ENCODE measurements around the gene PAQR9. TPM values are rescaled to one million over a fixed set of nuclear protein-coding genes. Genes with fewer than 3 reads are reported as not detected.
A peak's percentile ranks its signal among the peaks of the same experiment; 100 is the strongest.

The PAQR9 gene
- total and polyA plus RNA-seq, 10 donors, result 0.04 to 0.64 (median 0.42) TPM; not detected in 6

DNA sequence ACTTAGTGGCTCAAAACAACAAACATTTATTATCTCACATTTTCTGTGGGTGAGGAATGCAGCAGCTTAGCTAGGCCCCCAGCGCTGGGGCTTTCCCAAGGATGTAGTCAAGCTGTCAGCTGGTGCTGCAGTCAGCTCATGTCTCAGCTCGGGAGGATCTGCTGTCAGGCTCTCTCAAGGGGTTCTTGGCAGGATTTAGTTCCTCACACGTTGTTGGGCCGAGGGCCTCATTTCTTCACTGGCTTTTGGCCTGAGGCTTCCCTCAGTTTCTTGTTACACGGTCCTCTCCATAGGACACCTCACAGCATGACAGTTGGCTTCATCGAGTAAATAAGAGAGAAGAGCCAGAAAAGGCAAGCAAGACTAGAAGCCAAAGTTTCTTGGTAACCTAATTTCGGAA, 24.2 kb upstream of the PAQR9 start:
- Histone ChIP-seq H3K4me1 (peaks cover 0 to 9% (median 4%) of the 10 kb centered on the region in 6 donors), H3K9me3 (no peaks in the 10 kb centered on the region), H3K36me3 (no peaks in the 10 kb centered on the region), H3K27me3 (replicated peaks in 1 of 7) (peaks cover 0 to 4% (median 0%) of the 10 kb centered on the region in 7 donors), H3K27ac (no peak overlapping the region), H3K4me3 (no peak overlapping the region)
- no peak for DNase-seq
- no peak for TF ChIP-seq POLR2A (IDR thresholded peaks at IDR 0.05)
- no peak for TF ChIP-seq POLR2AphosphoS5 (IDR thresholded peaks at IDR 0.05)
- TF ChIP-seq, protein P1, sequence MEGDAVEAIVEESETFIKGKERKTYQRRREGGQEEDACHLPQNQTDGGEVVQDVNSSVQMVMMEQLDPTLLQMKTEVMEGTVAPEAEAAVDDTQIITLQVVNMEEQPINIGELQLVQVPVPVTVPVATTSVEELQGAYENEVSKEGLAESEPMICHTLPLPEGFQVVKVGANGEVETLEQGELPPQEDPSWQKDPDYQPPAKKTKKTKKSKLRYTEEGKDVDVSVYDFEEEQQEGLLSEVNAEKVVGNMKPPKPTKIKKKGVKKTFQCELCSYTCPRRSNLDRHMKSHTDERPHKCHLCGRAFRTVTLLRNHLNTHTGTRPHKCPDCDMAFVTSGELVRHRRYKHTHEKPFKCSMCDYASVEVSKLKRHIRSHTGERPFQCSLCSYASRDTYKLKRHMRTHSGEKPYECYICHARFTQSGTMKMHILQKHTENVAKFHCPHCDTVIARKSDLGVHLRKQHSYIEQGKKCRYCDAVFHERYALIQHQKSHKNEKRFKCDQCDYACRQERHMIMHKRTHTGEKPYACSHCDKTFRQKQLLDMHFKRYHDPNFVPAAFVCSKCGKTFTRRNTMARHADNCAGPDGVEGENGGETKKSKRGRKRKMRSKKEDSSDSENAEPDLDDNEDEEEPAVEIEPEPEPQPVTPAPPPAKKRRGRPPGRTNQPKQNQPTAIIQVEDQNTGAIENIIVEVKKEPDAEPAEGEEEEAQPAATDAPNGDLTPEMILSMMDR (IDR thresholded peaks at IDR 0.05 in 8 of 11, conservative IDR thresholded peaks at IDR 0.05 in 3 of 11), result no peak
- intact Hi-C loops (cut with DNase I; ENCODE audit: low total_unique reads), result loop anchor here (5.0 kb wide), 1 partner anchor 160 kb away; no protein-coding TSS in a partner anchor
- WGBS, 5 donors, result 36 to 43% (median 37%) methylated on average over 7 of the region's 7 CpGs

DNA sequence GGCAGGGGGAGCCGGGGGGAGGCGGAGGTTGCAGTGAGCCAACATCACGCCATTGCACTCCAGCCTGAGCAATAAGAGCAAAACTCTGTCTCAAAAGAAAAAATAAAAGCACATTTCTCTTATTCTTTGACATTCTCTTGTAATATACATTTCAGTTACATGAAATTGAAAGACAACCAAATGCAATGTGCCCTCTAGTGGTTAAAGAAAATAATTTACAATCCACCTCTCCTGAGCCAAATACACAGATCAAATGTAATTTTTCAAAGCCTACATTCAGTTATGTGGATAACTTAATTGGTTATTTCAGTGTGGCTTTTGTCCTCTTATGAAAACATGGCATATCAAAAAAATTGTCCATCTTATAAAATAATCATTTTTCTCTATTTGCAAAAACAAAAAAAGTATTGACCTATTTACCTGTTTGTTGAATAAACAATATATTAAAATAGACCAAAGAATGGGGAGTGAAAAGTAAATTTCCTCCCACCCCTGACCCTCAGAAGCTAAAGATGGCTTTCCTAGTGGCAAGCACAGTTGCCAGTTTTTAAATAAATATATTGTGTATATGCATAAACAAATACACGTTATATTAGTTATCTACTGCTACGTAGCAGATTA, 23.7 kb upstream of the PAQR9 start:
- no peaks in the 10 kb centered on the region for H3K9me3 ChIP-seq
- H3K27ac ChIP-seq, result no peak overlapping the region
- H3K36me3 ChIP-seq, result no peaks in the 10 kb centered on the region
- no peak for DNase-seq
- intact Hi-C loops (cut with DNase I; ENCODE audit: low total_unique reads), result loop anchor here (5.0 kb wide), 1 partner anchor 160 kb away; no protein-coding TSS in a partner anchor
- peaks cover 0 to 4% (median 0%) of the 10 kb centered on the region in 7 donors for H3K27me3 ChIP-seq (replicated peaks in 1 of 7)
- 62 to 76% (median 68%) methylated on average over 5 of the region's 5 CpGs for WGBS, 5 donors
- TF ChIP-seq POLR2A (IDR thresholded peaks at IDR 0.05), result no peak
- TF ChIP-seq POLR2AphosphoS5 (IDR thresholded peaks at IDR 0.05), result no peak
- TF ChIP-seq, protein P1 (IDR thresholded peaks at IDR 0.05 in 8 of 11, conservative IDR thresholded peaks at IDR 0.05 in 3 of 11), result peak; percentile 20 to 74 (median 64)
- H3K4me3 ChIP-seq, result no peak overlapping the region
- peaks cover 0 to 9% (median 4%) of the 10 kb centered on the region in 6 donors for H3K4me1 ChIP-seq

DNA sequence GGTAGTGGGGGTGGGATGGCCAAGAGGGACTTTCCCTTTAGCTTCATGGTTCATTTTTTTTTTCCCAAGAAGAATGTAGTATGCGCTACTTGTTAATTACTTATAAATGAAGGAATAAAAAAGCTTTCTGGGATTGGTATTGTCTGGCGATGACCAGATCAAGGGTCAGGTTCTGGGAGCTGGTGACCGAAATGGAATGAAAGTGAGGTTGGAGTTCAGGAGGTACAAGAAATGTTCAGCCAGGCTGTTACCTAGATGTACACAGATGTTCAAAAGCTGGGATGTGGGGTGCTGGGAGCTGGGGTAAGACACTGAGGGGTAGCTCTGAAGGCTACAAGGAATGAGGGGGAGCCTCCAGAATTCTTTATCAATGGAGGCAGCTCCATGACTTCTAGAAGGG, 20.8 kb upstream of the PAQR9 start:
- no peaks in the 10 kb centered on the region for H3K9me3 ChIP-seq
- peaks cover 0 to 4% (median 0%) of the 10 kb centered on the region in 7 donors for H3K27me3 ChIP-seq (replicated peaks in 1 of 7)
- intact Hi-C loops (cut with DNase I; ENCODE audit: low total_unique reads), result no loop called here
- peaks cover 0 to 9% (median 4%) of the 10 kb centered on the region in 6 donors for H3K4me1 ChIP-seq
- no peak for DNase-seq
- no peak overlapping the region for H3K4me3 ChIP-seq
- H3K27ac ChIP-seq, result no peak overlapping the region
- WGBS, 5 donors, result 94 to 98% (median 95%) methylated on average over 3 of the region's 3 CpGs
- no peaks in the 10 kb centered on the region for H3K36me3 ChIP-seq
- TF ChIP-seq POLR2A (IDR thresholded peaks at IDR 0.05) (no peak), POLR2AphosphoS5 (IDR thresholded peaks at IDR 0.05) (no peak)
- TF ChIP-seq, protein P1 (IDR thresholded peaks at IDR 0.05 in 8 of 11, conservative IDR thresholded peaks at IDR 0.05 in 3 of 11), result no peak

DNA sequence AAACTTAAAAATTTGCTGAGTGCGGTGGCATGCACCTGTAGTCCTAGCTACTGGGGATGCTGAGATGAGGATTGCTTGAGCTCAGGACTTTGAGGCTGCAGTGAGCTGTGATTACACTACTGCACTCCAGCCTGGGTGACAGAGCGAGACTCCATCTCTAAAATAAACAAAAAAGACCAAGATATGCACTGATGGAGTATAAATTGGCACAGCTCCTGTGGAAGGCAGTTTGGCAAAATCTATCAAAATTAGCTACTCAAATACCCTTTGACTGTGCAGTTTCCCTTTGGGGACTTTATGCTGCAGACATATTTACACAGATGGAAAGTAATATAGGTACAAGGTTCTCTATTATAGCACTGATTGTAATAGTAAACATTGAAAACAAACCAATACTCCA, 19.8 kb upstream of the PAQR9 start:
- H3K4me3 ChIP-seq, result no peak overlapping the region
- no peak for DNase-seq
- no peaks in the 10 kb centered on the region for H3K36me3 ChIP-seq
- H3K27ac ChIP-seq, result no peak overlapping the region
- intact Hi-C loops (cut with DNase I; ENCODE audit: low total_unique reads), result no loop called here
- peaks cover 0 to 9% (median 4%) of the 10 kb centered on the region in 6 donors for H3K4me1 ChIP-seq
- TF ChIP-seq, protein P1 (IDR thresholded peaks at IDR 0.05 in 8 of 11, conservative IDR thresholded peaks at IDR 0.05 in 3 of 11), result no peak
- no peak for TF ChIP-seq POLR2A (IDR thresholded peaks at IDR 0.05)
- no peak for TF ChIP-seq POLR2AphosphoS5 (IDR thresholded peaks at IDR 0.05)
- WGBS, 5 donors, result 92 to 98% (median 93%) methylated on average over 2 of the region's 2 CpGs
- no peaks in the 10 kb centered on the region for H3K9me3 ChIP-seq
- peaks cover 0 to 4% (median 0%) of the 10 kb centered on the region in 7 donors for H3K27me3 ChIP-seq (replicated peaks in 1 of 7)
